Erythroblast (primary cell): Measurements from ENCODE around the gene CDH8.

ENCODE experiments used
- GATA1 ChIP-seq: IDR thresholded peaks from 2 replicates; pipeline ENCODE4 v1.6.1; 2011; ENCODE audit warnings: low read depth, mild to moderate bottlenecking, control low read depth, low read length, moderate library complexity
- POLR2A ChIP-seq: IDR thresholded peaks from 2 replicates; pipeline ENCODE4 v1.6.1; 2011; ENCODE audit warnings: mild to moderate bottlenecking, low read length

- TF ChIP-seq POLR2A (no peak), GATA1 (no peak)
Measured at GRCh38 chr16:61957075-61957855, 79.0 kb downstream of the CDH8 start.
